Effector CD8-positive, alpha-beta T cell (primary cell): ENCODE data around the gene ZDHHC8.
"Not testable (repeated sequence)": the region's sequence is repeated elsewhere in the genome, so short reads cannot be mapped to it uniquely, and the experiment has no call there.

Experiments used
- DNase-seq: peaks from one replicate; lab custom pipeline; 2025; lab: John Stamatoyannopoulos, UW

Gene ZDHHC8

GRCh38 chr22:20159531-20159930 lies 27.9 kb downstream of the ZDHHC8 start:
- not testable (repeated sequence) for DNase-seq

DNA sequence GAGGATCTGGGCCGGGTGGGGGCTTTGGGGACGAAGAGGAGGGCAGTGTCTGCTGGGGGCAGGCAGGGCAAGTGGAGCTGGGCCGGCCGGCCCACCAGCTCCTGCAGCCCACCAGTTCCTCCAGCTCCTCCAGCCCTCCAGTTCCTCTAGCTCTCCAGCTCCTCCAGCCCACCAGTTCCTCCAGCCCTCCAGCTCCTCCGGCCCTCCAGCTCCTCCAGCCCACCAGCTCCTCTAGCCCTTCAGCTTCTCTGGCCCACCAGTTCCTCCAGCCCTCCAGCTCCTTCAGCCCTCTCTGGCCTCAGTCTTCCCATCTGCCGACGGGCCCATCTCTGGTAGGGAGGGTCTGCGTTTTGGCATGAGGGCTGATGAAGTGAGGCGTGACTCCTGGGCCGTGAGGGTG lies 28.4 kb downstream of the ZDHHC8 start:
- DNase-seq = no peak

DNA sequence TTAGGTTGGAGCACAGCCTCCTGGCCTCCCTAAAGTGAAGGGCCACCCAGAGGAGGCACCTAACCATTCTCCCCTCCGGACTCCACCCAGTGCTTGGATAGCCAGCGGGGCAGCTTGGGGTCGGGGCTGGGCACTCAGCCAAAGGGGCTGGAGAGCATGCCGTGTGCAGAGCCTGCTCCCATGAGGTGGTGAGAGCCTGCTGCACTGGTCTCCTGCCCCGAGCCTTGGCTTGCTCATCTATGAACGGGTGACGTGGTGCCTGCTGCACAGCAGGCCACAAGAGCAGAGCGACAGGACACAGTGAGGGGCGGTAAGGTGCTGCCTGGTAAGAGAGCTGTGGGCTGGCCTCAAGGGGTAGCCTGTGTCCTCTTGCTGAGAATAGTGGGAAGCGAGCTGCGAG lies 33.3 kb downstream of the ZDHHC8 start:
- no peak for DNase-seq

DNA sequence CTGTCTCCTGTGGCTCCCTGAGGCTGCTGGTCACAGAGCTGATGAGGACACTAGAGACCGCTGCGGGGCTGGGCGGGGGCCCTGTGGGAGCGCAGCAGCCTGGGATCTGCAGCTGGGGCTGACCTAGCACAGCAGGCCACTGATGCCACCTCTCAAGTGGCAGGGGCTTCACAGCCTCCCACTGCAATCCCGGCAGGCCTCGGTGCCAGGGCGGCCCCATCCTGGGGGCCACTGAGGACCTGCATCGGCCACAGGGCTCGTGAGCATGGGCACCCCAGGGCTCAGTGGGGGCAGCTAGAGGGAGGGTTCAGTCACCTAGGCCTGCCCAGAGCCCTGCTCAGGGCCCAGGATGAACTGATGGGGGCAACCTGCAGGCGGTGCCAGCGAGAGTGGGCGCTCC lies 33.8 kb downstream of the ZDHHC8 start:
- DNase-seq = no peak

- DNase-seq = no peak
Observed at GRCh38 chr22:20165913-20166312, 34.3 kb downstream of the ZDHHC8 start.

DNA sequence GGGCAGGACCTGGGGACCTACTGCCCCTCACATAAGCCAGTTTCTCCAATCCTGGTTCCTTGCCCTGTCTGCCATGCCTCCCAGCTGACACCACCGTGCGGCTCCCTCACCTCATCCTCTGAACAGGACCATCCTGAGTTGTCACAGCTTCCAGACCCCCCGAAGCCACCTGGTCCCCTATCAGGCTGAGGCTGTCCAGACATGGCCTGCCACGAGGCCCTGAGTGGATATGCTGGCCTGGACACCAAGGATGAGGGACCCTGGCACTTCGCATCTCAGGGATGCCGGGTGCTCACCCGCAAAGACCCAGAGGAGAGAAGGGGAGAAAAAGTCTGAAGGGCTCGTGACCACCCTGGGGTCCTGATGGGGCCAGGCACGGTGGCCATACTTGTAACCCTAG lies 35.1 kb downstream of the ZDHHC8 start:
- no peak for DNase-seq

DNA sequence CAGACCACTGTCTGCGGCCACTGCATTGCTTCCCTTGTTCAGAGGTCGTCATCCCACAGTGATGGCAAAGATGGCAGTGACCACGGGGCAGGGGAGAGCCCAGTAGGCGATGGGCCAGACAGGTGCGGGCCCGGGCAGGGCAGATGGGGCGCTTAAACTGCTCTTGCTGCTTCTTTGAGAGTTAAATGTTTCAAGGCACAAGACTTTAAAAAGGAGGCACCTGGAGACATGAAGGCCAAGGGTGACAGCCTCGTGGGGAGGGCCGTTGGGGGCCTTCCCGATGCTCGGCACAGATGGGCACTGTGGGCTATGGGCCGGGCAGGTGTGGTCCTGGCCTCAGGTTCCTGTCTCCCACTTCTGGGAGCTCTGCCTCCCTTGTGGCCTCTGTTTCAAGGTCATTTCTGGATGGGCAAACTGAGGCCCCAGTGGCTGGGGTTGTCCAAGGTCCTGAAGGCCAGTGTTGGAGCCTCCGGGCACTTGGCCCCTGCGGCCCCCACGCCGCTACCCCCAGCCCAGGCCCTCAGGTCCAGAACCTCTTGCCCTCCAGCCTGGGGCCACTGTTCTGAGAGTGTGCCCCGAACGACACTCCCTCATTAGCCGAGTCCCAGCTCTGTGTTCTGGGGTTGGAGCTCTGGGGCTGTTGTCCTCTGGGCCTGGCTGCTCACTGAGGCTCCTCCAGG lies 36.2 kb downstream of the ZDHHC8 start:
- DNase-seq = no peak

- no peak for DNase-seq
Observed at GRCh38 chr22:20169253-20169822, 37.7 kb downstream of the ZDHHC8 start.

- DNase-seq = no peak
Observed at GRCh38 chr22:20170170-20170569, 38.6 kb downstream of the ZDHHC8 start.

GRCh38 chr22:20171288-20172140 lies 39.9 kb downstream of the ZDHHC8 start:
- DNase-seq = no peak

DNA sequence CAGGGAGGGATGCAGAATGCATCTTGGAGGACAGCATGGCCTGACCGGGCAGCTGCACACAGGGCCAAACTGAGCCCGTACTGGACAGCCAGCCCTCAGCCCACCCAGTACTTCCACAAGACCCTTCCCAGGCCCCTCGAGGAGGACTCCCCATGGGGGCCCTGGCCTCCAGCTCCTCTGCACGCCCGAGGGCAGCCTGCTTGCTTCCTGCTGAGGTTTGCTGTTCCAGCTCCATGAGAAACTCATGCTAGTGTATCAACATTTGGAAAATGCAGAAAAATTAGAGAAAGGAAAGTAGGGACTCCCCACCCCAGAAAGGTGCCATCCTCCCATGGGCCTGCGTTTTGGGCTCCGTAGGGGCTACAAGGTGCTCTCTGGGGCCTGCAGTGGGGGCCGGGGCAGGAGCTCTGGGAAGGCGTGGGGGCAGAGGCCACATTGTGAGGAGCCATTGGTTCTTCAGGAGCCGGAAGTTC lies 40.6 kb downstream of the ZDHHC8 start:
- DNase-seq = no peak

- no peak for DNase-seq
Observed at GRCh38 chr22:20173246-20173645, 41.6 kb downstream of the ZDHHC8 start.

GRCh38 chr22:20173772-20174171 lies 42.2 kb downstream of the ZDHHC8 start:
- DNase-seq = no peak

DNA sequence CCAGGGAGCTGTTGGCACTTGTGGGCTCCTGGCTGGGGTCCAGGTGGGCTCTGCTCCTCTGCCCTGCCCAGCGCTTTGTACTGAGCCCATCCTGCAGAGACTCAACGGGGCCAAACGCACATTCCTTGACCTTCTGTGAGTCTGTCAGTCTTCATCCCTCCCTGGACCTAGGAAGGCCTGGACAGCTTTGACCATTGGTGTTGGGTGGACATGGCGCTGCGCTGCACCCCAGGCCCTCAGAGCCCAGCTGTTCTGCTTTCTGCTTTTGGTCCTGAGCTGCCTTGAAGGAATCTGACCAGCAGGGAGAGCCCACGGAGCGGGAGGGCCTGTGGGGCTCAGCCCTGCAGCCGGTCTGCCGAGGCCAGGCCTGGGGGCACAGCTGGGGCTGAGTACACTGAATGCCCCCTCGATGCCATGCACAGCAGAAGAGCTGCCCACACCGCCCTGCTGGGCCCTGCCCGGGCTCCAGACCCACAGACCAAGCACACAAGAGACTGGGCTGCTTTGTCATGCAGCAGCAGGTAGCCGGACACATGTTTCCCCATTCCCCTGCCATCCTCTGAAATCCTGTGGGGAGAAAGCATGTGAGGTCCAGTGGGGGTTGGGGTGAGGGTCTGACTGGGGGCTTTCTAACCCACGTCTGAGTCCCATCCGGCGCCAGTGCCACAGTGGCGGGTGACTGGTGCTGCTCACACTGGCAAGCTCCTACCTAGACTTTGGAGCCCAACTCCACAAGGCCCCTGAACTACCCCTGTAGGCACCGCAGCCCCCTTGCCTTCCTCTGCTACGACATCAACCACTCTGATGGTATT lies 43.4 kb downstream of the ZDHHC8 start:
- DNase-seq = no peak

- no peak for DNase-seq
Observed at GRCh38 chr22:20175597-20175900, 43.9 kb downstream of the ZDHHC8 start.

GRCh38 chr22:20176421-20177085 lies 44.9 kb downstream of the ZDHHC8 start:
- no peak for DNase-seq

- no peak for DNase-seq
Observed at GRCh38 chr22:20177217-20177911, 45.8 kb downstream of the ZDHHC8 start.

DNA sequence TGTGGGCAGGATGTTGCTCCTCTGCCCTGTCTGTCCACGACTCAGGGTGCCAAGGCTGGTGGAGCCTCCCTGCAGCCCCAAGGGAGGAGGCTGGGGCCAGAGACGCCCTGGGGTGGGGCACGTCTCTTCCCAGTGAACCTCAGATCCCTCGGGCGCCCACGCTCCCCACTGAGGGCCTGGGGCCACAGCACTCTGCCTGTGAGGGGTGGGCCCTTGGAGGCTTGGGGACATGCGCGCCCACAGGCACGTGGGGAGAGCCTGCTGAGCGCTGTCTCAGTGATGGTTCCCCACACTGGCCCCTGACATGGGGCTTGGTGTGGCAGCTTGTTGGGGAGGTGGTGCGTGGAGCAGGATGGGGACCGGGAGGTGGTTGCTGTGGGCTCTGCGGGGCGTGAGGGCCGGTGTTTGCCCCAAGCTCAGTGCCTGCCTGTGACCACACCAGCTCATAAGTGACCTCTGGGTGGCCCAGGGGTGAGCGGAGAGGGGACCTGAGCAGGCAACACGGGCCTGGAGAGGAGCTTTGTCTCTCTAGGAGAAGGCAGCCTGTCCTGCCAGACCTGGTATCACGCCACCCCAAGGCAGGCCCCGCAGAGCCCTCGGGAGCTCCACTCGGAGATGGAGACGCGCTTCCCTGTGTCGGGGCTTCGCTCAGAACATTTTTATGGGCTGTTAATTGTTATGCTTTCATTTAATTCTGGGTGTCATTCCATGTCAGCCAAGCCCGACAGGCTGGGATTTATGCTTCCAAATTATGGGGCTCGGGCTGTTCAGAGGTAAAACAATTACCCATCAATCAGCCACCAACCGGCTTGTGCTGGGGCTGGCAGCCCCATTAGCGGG lies 46.7 kb downstream of the ZDHHC8 start:
- no peak for DNase-seq

GRCh38 chr22:20178915-20179227 lies 47.3 kb downstream of the ZDHHC8 start:
- no peak for DNase-seq
